HepG2 (cell line): ENCODE data around the gene MAPK8IP3. TPM values are rescaled to one million over a fixed set of nuclear protein-coding genes. Genes with fewer than 3 reads are reported as not detected.

ENCODE experiments used
- HIC2 ChIP-seq: sonication (generic); formaldehyde crosslinking; IDR thresholded peaks from 2 replicates; pipeline ENCODE4 v1.9.0; 2022; ENCODE audit warnings: low read depth, missing genetic modification reagents
- HOXA9 ChIP-seq: sonication (generic); formaldehyde crosslinking; IDR thresholded peaks from 2 replicates; pipeline ENCODE4 v1.8.1; 2022; ENCODE audit warnings: missing genetic modification reagents, mild to moderate bottlenecking, moderate library complexity, borderline replicate concordance
- KDM3A ChIP-seq: IDR thresholded peaks from 2 replicates; pipeline ENCODE4 v1.6.1; 2018; ENCODE audit warnings: low read depth, missing compliant biosample characterization
- MNT ChIP-seq: fragments of 450-650 bp; IDR thresholded peaks from 2 replicates; pipeline ENCODE4 v1.6.1; 2016
- RNF2 ChIP-seq: fragments of 450-650 bp; conservative IDR thresholded peaks from 2 replicates; pipeline ENCODE4 v1.6.1; 2016; ENCODE audit warnings: low read depth
- RNF219 ChIP-seq: sonication (generic); formaldehyde crosslinking; IDR thresholded peaks from 2 replicates; pipeline ENCODE4 v1.5.0; 2020; ENCODE audit warnings: mild to moderate bottlenecking, missing genetic modification reagents
- RXRA ChIP-seq: sonication (generic); formaldehyde crosslinking; IDR thresholded peaks from 2 replicates; pipeline ENCODE4 v1.5.1; 2020; ENCODE audit warnings: missing genetic modification reagents
- ZIK1 ChIP-seq: sonication (generic); formaldehyde crosslinking; IDR thresholded peaks from 2 replicates; pipeline ENCODE4 v1.5.0; 2020; ENCODE audit warnings: mild to moderate bottlenecking, low read depth, missing genetic modification reagents, borderline replicate concordance
- ZNF597 ChIP-seq: sonication (generic); formaldehyde crosslinking; IDR thresholded peaks from 2 replicates; pipeline ENCODE4 v1.5.0; 2020; ENCODE audit warnings: missing genetic modification reagents
- ZSCAN30 ChIP-seq: sonication (generic); formaldehyde crosslinking; IDR thresholded peaks from 2 replicates; pipeline ENCODE4 v1.5.0; 2020; ENCODE audit warnings: mild to moderate bottlenecking, missing genetic modification reagents
- polyA plus RNA-seq, 8 experiments: library from polyadenylated mRNA; depleted of rRNA in 3 of 8; stranded (reverse) in 7 of 8; unstranded in 1 of 8; fragments of >200 nt; fragmentation: Illumina TruSeq in 4 of 8; extraction: Trizol in 4 of 8; gene quantifications; 2 replicates each; pipeline versions ENCODE4 v1.2.1 to v1.2.3, GENCODE V29; 2011 to 2016; ENCODE audit warnings: low read depth in 4 of 8, missing spikeins in 1 of 8, mixed read lengths in 1 of 8; ENCODE audit not compliant: insufficient read depth in 1 of 8
- total RNA-seq, 5 experiments: library from RNA; depleted of rRNA; stranded (reverse); fragments of >200 nt; fragmentation: Illumina TruSeq; extraction: Trizol; gene quantifications; 2 replicates each; pipeline ENCODE4 v1.2.3, GENCODE V29; 2016; ENCODE audit warnings: low read depth in 1 of 5

The MAPK8IP3 gene
- total and polyA plus RNA-seq, 2 of the 13 experiments (the other 11 are each of a cell fraction or from before 2014, with no cell fraction given) = 25.1 to 41.7 TPM

- TF ChIP-seq RNF219 (CRISPR knock-in tag) (no peak), HIC2 (CRISPR knock-in tag) (no peak), ZSCAN30 (CRISPR knock-in tag) (no peak), ZIK1 (no peak), ZNF597 (CRISPR knock-in tag) (no peak), HOXA9 (CRISPR knock-in tag) (no peak), RXRA (CRISPR knock-in tag) (no peak), KDM3A (CRISPR knock-in tag) (no peak), RNF2 (no peak), MNT (no peak)
Observed at GRCh38 chr16:1807626-1808025, 101.6 kb downstream of the MAPK8IP3 start (continued).
